Glomerular endothelial cell (primary cell): ENCODE data around the gene NEFH. TPM values are rescaled to one million over a fixed set of nuclear protein-coding genes. Genes with fewer than 3 reads are reported as not detected.

Source experiments
- DNase-seq: peaks from one replicate; pipeline ENCODE4 v3.0.0-alpha.2; 2011; ENCODE audit warnings: low read depth, low spot score; ENCODE audit errors: extremely low read depth
- total RNA-seq: library from RNA; depleted of rRNA; stranded (reverse); fragments of >200 nt; gene quantifications from 2 replicates; pipeline ENCODE4 v1.2.3, GENCODE V29; 2015

The NEFH gene
- total RNA-seq, 1 donor from 2014 or later, result 1.8 TPM

- DNase-seq, result no peak
These were observed 59.1 kb downstream of the NEFH start for GRCh38 chr22:29539105-29539504.

Other genes with a start within 250 kb of the NEFH start
- 43.1 and 45.6 TPM in 2 replicates for gene RHBDD3, start 212.2 kb upstream of the NEFH start, total RNA-seq
- 209 and 216 TPM in 2 replicates for gene EWSR1, start 211.9 kb upstream of the NEFH start, total RNA-seq
- 43.1 and 47.0 TPM in 2 replicates for gene GAS2L1, start 173.6 kb upstream of the NEFH start, total RNA-seq
- gene RASL10A, start 164.5 kb upstream of the NEFH start, total RNA-seq, result 0.10 and 0.93 TPM in 2 replicates
- gene AP1B1, start 91.6 kb upstream of the NEFH start, total RNA-seq, result 110 and 140 TPM in 2 replicates
- not detected in 2 replicates for gene RFPL1, start 41.6 kb upstream of the NEFH start, total RNA-seq
- 41.0 and 50.9 TPM in 2 replicates for gene THOC5, start 73.5 kb downstream of the NEFH start, total RNA-seq
- 46.4 and 72.0 TPM in 2 replicates for gene NIPSNAP1, start 100.9 kb downstream of the NEFH start, total RNA-seq
- 99.5 and 129 TPM in 2 replicates for gene NF2, start 123.4 kb downstream of the NEFH start, total RNA-seq
- gene CABP7, start 239.8 kb downstream of the NEFH start, total RNA-seq, result not detected in 2 replicates